NCI-H128 (cell line): Measurements from ENCODE around the gene FAM111B.
"Not testable (repeated sequence)": the region's sequence is repeated elsewhere in the genome, so short reads cannot be mapped to it uniquely, and the experiment has no call there.

Experiments used
- DNase-seq: peaks from one replicate; lab custom pipeline; 2025; ENCODE audit not compliant: unreplicated experiment; lab: John Stamatoyannopoulos, UW

FAM111B gene, protein sequence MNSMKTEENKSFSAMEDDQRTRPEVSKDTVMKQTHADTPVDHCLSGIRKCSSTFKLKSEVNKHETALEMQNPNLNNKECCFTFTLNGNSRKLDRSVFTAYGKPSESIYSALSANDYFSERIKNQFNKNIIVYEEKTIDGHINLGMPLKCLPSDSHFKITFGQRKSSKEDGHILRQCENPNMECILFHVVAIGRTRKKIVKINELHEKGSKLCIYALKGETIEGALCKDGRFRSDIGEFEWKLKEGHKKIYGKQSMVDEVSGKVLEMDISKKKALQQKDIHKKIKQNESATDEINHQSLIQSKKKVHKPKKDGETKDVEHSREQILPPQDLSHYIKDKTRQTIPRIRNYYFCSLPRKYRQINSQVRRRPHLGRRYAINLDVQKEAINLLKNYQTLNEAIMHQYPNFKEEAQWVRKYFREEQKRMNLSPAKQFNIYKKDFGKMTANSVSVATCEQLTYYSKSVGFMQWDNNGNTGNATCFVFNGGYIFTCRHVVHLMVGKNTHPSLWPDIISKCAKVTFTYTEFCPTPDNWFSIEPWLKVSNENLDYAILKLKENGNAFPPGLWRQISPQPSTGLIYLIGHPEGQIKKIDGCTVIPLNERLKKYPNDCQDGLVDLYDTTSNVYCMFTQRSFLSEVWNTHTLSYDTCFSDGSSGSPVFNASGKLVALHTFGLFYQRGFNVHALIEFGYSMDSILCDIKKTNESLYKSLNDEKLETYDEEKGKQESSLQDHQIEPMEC

DNA sequence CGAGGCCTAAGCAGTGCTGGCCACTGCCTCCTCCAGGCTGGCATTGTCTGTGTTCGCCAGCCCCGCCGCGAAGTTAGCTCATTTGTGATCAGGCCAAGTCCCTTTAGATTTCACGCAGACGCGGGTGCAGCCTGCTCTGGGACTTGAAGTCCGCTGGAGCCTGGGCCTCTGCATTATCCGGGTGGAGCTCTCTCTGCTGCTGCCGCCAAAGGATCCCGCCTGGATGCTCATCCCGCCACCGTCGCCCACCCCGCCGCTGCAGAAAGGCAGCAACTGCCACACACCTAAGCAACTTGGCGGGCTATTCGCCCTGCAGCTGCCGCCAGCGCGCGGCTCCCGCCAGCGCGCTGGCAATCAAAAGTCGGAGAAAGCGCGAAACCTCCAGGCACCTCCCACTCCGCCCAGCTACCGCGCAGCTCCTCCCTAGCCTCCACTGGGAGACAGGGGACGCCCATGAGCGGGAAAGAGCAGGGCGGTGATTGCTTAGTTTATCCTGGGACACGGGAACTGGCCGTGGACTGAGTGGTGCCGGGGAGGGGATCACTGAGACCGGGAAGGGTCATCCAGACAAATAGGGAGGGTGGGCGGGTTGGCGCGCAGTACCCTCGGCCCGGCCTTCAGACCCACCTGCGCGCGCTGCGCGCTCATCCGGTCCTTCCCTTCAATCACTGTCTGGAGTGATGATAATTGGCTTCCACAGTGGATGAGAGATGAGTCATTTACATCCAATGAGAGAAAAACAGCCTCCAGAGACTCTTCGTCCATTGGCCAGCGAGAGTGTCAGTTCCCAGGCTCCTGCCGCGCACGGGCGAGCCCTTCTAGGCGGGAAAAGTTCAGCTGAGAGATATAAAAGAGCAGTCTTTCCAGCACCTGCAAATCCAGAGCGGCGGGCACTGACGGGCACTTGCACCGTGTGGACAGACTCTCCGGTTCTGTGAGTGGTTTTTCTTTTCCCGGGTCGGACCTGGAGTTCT is at the start of gene FAM111B:
Gene FAM111B (plus strand): TSS at position 875 of the 974 bp plus-strand sequence. CDS start 2,389 bp downstream, outside the sequence.
- peak; percentile 93 for DNase-seq

DNA sequence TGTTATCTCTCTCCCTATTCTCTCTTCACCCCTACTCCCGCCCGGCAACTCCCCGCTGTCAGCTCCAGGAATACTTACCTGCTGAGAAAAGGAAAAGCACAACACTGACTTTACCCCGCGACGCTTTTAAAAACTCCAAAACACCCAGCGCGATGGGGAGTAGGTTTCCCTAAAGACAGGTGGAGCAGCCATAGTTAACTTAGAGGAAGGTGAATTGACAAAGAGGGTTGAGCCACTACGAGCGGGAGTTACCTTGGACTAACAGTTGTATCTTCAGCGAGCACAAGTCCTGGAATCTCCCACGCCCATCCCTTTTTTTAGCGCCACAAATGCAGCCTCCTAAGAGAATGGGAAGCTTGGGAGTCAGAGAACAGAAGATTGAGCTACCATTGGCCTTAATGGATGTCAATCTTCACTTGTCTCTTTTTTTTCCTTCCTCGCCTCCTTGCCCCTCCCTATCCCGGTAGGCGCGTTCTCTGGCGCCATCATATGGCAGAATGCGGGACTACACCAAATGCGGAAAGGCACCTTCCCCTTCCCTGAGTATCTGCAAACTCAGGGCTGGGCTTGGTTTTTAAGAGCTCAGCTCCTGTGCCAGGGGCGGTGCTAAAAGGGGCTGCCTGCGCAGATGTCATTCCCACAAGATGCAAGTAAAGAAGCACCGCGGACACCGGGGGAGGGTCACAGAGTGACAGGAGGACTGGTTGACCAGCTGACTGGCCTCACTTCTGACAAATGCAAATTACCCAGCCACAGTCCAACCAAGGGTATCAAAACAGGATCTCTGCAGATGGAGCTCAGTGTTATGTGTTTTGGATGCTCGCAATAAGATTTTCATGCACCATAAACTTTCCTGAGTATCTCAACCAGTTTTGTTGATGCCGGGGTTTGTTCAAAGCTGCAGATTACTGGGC is 48.7 kb upstream of the FAM111B start:
- DNase-seq = peak; percentile 76

DNA sequence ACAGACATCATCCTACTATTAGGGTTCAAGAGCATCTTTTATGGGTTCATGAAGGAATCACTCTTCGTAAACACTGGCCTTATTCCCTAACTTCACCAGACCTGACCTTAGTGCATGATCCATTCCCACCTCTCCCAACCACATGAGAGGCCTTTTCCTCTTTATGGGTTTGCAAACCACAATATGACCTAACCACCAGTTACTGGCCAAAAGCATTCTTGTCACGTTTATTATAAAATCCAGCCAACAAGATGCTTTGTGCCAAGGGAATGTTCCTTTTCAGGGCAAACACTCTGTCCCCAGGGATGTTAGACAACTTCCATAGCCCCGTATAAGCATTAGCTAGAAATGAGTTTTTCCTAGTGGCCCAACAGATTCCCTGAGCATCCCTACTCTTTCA is 46.9 kb upstream of the FAM111B start:
- DNase-seq = not testable (repeated sequence)

DNA sequence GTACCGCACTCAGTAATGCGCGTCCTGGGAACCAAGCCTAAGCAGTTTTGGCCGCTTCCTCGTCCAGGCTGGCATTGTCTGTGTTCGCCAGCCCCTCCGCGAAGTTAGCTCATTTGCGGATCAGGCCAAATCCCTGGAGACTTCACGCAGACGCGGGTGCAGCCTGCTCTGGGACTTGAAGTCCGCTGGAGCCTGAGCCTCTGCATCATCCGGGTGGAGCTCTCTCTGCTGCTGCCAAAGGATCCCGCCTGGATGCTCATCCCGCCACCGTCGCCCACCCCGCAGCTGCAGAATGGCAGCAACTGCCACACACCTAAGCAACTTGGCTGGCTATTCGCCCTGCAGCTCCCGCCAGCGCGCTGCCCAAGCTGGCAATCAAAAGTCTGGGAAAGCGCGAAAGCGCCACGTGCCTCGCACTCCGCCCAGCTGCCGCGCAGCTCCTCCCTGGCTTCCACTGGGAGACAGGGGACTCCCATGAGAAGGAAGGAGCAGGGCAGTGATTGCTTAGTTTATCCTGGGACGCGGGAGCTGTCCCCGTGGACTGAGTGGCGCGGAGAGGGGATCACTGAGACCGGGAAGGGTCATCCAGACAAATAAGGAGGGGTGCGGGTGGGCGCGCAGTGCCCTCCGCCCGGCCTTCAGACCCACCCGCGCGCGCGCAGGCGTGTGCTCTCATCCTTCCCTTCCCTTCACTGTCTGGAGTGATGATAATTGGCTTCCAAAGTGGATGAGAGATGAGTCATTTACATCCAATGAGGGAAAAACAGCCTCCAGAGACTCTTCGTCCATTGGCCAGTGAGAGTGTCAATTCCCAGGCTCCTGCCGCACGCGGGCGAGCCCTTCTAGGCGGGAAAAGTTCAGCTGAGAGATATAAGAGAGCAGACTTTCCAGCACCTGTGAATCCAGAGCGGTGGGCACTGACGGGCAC is 44.2 kb upstream of the FAM111B start:
- no peak for DNase-seq

DNA sequence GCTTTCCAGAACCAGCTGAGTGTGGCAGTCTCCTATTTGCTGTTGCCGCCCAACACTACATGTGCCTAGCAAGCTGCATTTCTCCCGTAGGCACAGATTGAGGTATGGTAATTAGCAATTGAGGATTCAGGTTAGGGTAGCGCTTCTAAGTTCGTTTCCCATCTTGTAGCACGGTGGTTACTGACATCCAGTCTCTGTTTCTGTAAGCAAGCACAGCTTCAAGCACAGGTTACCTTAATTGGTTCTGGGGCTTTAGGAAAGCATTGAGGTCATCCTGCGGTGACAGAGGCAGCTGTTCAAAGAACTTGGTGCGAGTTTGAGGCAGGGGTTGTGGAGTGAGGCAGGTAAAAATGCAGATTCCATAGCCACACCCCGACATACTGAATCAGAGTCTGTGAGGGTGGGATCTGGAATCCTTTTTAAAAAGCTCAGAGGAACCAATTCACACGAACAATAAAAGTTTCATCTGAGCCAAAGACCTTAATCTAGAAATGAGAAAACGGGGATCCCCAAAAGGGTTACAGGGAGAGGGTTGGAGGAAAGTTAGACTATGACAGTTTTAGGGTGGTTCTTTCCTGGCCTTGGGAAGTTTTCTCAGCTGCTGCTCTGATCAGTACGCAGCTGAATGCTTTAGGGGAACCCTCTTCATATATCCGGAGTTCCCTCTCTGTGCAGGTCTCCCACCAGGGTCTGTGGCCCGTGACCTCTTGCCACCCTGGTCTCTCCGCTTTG is 42.9 kb upstream of the FAM111B start:
- DNase-seq = not testable (repeated sequence)

DNA sequence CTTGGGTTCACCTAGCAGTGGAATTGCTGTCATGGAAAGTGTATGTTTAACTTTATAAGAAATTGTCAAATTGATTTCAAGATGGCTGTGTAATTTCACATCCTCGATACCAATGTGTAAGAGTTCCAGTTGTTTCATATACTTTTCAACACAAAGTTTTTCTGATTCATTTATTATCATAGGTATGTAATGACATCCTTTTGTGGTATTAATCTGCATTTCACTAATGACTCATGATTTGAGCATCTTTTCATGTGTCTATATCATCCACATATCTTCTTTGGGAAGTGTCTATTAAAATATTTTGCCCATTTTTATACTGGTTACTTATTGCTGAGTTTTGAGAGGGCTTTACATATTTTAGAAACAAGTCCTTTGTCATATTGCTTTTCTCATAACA is 38.0 kb upstream of the FAM111B start:
- no peak for DNase-seq

DNA sequence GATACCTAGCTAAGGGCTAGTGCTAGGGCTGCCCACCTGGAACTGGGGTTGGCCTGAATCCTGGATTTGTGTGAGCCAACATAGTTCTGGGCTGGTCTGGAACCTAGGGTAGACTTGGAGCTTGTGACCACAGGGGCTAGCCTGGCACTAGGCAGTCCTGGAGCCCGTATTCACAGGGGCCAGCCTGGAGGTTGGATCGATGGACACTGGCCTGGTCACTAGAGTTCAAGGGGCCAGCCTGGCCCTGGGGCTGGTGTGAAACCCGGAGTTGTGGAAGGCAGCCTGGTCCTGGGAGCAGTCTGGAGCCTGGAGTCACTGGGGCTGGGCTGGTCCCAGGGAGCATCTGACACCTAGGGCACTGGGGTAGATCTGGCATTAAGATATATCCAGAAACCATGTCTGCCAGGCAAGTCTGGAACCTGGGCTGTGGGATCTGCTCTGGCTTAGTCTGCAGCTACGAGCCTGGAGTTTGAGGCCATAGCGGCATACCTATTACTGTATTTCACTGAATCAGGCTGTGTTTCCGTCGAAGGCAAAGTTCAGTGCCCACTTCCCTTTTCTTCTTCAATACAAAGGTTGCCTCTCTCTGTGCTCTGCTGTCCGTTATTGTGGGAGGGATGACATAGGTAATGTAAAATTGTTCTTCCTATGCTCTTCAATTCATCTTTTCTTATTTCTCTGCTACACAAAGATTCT is 30.0 kb upstream of the FAM111B start:
- no peak for DNase-seq

DNA sequence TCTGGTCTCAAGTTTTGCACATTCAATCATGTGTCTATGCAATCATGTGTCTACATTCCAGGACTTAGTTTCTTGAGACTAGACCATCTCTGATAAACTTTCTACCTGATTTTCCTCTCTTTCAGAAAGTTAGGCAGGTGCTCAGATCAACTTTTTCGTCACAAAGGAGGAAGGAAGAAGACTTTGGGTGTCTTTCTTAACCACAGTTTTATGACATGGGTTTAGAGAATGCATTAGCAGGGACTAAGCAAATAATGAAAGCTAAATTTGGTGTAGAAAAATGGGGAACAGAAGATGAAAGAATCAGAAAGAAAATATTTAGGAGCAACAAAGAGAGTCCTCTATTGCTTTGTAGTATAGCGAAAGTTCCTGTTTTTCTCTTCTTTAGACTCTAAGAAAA is 28.6 kb upstream of the FAM111B start:
- DNase-seq = no peak

DNA sequence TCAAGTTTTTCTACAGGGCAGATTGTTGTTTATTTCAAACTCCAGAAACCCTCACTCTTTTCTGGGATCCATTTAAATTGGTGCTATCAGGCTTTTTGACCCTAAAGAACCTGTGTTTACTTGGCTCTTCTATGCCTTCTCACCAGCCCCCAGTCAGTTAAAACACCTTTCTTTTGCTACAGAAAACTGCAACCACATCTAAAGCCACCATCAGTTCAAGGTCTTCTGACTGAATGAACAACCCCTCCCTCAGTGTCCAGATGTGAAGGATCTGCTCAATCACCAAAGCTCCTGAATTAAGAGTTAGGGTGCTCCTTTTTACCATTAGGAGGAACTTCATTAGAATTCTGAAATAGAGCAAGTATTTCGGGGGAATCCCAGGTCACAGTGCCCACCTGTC is 28.0 kb upstream of the FAM111B start:
- no peak for DNase-seq

DNA sequence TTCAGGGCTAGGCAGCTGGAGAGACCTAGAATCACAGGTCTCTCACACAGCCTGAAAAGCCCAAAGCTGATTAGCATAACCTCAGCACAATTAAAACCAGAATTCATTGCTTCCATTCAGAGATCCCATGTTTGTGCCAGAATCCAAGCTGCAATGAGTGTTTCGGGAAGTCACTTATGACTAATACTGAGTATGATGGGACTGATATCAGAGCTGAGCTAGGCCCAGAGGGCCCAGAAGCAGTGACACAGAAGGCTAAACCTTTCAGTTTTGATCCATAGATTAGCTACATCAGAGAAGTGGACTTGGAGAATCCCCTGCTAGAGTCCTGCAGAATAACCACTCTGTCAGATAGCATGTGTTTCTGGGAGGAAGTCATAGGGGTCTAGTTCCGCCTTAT is 26.6 kb upstream of the FAM111B start:
- not testable (repeated sequence) for DNase-seq

DNA sequence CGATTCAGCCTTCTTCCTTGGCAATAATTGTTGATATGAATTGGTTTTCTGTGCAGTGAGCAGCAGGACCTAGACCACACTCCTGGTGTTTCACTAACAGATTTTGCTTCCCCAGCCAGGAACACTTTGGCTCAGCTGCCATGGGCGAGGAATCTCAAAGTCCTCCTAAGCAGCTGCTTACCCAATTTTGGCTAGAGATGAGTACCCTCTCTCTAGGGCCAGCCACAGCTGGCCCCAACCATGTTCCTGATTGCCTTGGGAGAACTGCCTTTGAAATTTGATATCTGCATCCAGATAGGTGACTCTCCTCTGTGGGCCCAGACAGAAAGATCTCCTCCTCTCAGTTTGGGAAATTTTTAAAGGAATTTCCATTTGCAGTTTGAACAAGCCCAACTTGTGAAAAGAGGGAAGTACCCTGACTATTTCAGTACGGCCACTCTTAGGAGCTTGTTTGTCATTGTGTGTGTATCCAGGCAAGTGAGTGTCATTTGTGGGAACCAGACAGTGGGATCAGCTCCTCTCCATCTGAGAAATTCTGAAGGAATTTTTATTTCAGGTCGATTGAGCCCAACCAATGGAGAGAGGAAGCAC is 25.5 kb upstream of the FAM111B start:
- DNase-seq = not testable (repeated sequence)

DNA sequence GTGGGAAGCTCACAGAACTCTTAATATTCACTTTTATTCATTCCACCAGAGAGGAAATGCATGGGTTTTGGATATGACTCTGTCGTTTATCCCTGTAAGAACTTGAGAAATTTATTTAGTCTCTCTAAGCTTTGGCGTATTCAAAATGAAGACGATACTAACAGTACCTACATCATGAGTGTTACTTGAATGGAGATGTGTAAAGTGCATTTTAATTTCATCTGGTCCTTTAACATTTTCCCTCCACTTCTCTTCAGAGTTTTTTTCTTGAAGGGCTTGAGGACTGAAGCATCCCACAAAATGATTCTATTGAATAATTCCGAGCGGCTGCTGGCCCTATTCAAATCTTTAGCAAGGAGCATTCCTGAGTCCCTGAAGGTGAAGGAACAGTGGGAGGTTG is 21.0 kb upstream of the FAM111B start, which contains the start of gene GLYATL1B:
Gene GLYATL1B (plus strand): TSS at position 301 of the 400 bp plus-strand sequence. CDS start 0 bp downstream, at position 301.
- DNase-seq = not testable (repeated sequence)

DNA sequence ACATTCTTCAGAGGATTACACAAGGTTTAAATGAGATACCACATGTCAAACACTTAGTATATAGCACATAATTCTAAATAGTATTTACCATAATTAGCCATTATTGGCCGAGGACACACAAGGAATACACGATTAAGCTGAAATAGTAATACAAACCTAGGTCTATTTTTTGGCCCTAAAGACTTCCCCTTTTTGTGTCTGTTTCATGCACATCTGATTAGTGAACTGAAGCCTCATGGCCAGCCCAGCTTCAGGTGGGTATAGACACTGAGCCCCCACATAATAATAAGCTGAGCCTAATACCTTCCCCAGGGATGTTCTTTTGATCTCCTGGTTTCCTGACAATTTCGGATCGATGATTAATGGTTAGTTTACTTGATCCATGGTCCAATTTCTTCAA is 18.9 kb upstream of the FAM111B start:
- DNase-seq = no peak

DNA sequence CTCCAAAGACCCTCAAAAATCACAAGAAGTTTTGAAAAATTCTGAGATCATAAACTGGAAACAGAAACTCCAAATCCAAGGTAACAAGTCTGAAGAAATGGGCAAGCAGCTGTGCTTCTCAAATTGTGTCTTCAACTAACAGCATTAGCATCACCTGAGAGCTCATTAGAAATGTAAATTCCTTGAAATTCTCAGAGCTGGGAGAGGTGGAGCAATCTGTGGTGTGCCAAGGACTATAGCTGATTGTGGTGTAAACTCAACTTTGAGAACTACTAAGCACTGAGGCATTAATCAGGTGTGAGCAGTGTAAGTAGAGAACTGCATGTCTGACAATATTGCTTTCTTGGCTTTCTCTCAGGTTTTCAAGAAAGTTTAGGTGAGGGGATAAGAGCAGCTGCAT is 13.5 kb upstream of the FAM111B start:
- DNase-seq = not testable (repeated sequence)

DNA sequence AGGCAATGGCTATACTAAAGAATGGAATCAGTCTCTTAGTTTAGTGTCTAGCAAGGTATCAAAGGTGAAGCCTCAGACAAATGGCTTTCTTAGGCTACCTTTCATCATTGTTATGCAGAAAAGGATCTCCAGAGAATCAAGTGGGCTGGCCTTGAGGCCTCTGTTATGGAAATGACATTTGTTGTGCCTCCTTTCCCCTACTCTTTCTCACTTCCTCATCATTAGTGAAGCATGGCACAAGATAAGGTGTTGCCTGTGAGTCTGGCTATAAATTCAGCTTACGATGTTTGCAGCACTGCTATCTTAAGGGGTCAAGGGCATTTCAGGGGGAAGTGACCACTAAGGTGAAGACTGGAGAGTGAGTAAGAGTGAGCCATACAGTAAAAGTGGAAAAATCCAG is 11.8 kb upstream of the FAM111B start:
- not testable (repeated sequence) for DNase-seq

DNA sequence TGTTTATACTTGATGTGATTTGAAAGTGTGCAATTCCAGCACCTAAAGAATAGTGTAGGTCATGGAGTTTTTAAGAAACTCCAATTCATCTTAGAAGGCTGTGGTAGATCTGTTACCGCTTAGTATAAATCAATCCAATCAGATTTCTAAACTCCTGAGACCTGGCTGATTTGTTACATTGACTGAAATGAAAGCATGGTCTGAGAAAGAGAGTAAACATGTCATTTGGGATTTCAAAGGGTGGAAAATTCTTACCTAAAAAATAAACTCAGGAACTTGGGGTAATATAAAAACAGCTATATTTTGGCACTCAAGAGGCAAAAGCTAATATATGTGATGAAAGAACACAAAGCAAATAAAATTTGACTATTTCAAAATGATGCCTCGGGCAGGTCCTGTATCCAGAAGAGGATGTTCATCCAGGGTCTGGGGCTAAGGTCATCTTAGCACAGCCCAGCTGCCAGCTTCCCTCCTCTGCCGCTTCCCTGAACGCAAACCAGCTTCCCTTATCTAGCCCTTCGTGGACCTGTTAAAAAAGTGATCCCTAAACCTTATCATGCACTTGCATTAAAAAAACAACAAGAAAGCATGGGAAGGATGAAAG is 11.0 kb upstream of the FAM111B start:
- not testable (repeated sequence) for DNase-seq
